SK-N-SH treated with all-trans-retinoic acid at 6 μM for 48 hours (cell line): ENCODE results near the gene PAX5.

Experiments used
- ATAC-seq: fragments of 200-7000 bp; cut with Tn5 transposase; 3 replicates; pipeline ENCODE4 v1.9.1; 2020; ENCODE audit warnings: mild to moderate bottlenecking, moderate library complexity
- ARNTL ChIP-seq: fragments of 450-650 bp; formaldehyde crosslinking; IDR thresholded peaks from 2 replicates; pipeline ENCODE4 v1.5.0; 2020; ENCODE audit warnings: low read depth, mild to moderate bottlenecking, moderate library complexity, borderline replicate concordance
- BACH2 ChIP-seq: fragments of 250-450 bp; sonication (Bioruptor Pico); IDR thresholded peaks from 2 replicates; pipeline ENCODE4 v1.9.0; 2021; ENCODE audit warnings: mild to moderate bottlenecking, borderline replicate concordance
- ESRRG ChIP-seq: fragments of 250-450 bp; sonication (Bioruptor Pico); IDR thresholded peaks from 2 replicates; pipeline ENCODE4 v1.6.1; 2021; ENCODE audit warnings: mild to moderate bottlenecking
- GLIS3 ChIP-seq: fragments of 250-450 bp; sonication (Bioruptor Pico); IDR thresholded peaks from 2 replicates; pipeline ENCODE4 v1.5.0; 2020; ENCODE audit warnings: mild to moderate bottlenecking, moderate library complexity
- ISL1 ChIP-seq: fragments of 250-450 bp; sonication (Bioruptor Pico); IDR thresholded peaks from 2 replicates; pipeline ENCODE4 v2.1.2; 2022; ENCODE audit warnings: mild to moderate bottlenecking, moderate library complexity
- OSR1 ChIP-seq: fragments of 250-450 bp; sonication (Bioruptor Pico); IDR thresholded peaks from 2 replicates; pipeline ENCODE4 v1.8.0; 2022; ENCODE audit warnings: moderate library complexity, mild to moderate bottlenecking, inconsistent platforms
- PPARA ChIP-seq: fragments of 250-450 bp; sonication (Bioruptor Pico); IDR thresholded peaks from 2 replicates; pipeline ENCODE4 v1.5.0; 2020; ENCODE audit warnings: mild to moderate bottlenecking, borderline replicate concordance
- RARB ChIP-seq: fragments of 250-450 bp; sonication (Bioruptor Pico); IDR thresholded peaks from 2 replicates; pipeline ENCODE4 v1.8.0; 2021; ENCODE audit warnings: mild to moderate bottlenecking, moderate library complexity
- TCF4 ChIP-seq: fragments of 250-450 bp; sonication (Bioruptor Pico); IDR thresholded peaks from 2 replicates; pipeline ENCODE4 v1.8.0; 2021; ENCODE audit warnings: mild to moderate bottlenecking, moderate library complexity, borderline replicate concordance
- TOX ChIP-seq: fragments of 250-450 bp; sonication (Bioruptor Pico); IDR thresholded peaks from 2 replicates; pipeline ENCODE4 v1.8.0; 2021; ENCODE audit warnings: mild to moderate bottlenecking, moderate library complexity, borderline replicate concordance
- ZC3H10 ChIP-seq: fragments of 250-450 bp; sonication (Bioruptor Pico); IDR thresholded peaks from 2 replicates; pipeline ENCODE4 v1.5.1; 2021; ENCODE audit warnings: mild to moderate bottlenecking, moderate library complexity
- ZFP3 ChIP-seq: fragments of 250-450 bp; sonication (Bioruptor Pico); IDR thresholded peaks from 2 replicates; pipeline ENCODE4 v1.5.0; 2020; ENCODE audit warnings: mild to moderate bottlenecking, moderate library complexity
- ZNF565 ChIP-seq: fragments of 450-650 bp; formaldehyde crosslinking; conservative IDR thresholded peaks from 2 replicates; pipeline ENCODE4 v1.5.0; 2020; ENCODE audit warnings: low read depth, mild to moderate bottlenecking, moderate library complexity
- ZNF70 ChIP-seq: fragments of 450-650 bp; formaldehyde crosslinking; IDR thresholded peaks from 2 replicates; pipeline ENCODE4 v1.5.0; 2020; ENCODE audit warnings: mild to moderate bottlenecking, moderate library complexity
- ZNF8 ChIP-seq: fragments of 450-650 bp; formaldehyde crosslinking; IDR thresholded peaks from 2 replicates; pipeline ENCODE4 v1.5.0; 2020; ENCODE audit warnings: mild to moderate bottlenecking, moderate library complexity
- TF ChIP-seq, protein P1 (sequence below): fragments of 250-450 bp; sonication (Bioruptor Pico); IDR thresholded peaks from 2 replicates; pipeline ENCODE4 v1.5.1; 2020; ENCODE audit warnings: low read depth, mild to moderate bottlenecking, moderate library complexity
- TF ChIP-seq, protein P2 (sequence below): fragments of 250-450 bp; sonication (Bioruptor Pico); IDR thresholded peaks from 2 replicates; pipeline ENCODE4 v1.5.0; 2020; ENCODE audit warnings: mild to moderate bottlenecking, moderate library complexity
- TF ChIP-seq, protein P3 (sequence below): fragments of 250-450 bp; sonication (Bioruptor Pico); IDR thresholded peaks from 2 replicates; pipeline ENCODE4 v1.5.1; 2021; ENCODE audit warnings: mild to moderate bottlenecking, moderate library complexity
- TF ChIP-seq, protein P4 (sequence below): fragments of 250-450 bp; sonication (Bioruptor Pico); IDR thresholded peaks from 2 replicates; pipeline ENCODE4 v1.8.0; 2021; ENCODE audit warnings: low read depth, mild to moderate bottlenecking, moderate library complexity, borderline replicate concordance

Gene PAX5

DNA sequence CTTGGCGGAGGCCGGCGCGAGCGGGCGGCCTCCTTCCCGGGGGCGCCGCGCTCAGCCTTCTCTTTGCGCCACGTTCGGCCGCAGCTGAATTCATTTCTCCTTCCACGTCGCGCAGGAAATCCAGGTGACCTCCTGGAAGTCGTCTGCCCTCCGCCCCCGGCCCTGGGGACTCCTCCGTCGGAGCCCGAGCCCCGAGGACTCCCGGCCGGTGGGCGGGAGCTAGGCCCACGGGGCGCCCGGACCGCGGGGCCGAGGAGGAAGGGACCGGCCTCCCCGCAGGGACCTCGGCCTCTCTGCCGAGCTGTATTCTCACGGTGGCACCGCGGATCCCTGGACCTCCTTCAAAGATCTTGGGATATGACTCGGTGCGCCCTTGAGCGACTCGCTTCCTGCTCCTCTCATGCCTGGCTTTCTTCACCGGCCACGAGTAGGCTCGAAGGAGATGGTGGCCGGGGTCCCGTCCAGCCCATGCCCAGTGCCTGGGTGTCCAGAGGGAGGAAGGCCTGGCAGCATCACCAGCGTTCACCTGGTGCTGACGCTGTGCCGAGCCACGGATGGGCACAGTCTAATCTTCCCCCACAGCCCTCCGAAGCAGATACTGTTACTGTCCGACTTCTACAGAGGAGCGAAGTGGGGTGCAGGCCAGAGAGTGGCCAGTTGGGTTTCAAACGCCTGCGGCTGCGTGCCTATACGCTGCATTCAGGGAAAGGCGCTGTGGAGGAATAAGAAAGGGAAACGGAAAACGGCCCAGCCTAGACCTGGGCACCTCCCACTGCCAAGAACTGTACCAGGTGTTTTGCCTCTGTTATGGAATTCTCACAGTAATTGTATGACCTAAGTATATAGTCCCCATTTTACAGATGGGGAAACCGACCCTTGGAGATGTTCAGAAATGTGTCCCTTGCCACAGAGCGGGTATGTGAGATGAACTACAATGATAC lies 47.3 kb downstream of the PAX5 start:
- TF ChIP-seq ZNF565 (CRISPR knock-in tag) = no peak
- TF ChIP-seq, protein P1, sequence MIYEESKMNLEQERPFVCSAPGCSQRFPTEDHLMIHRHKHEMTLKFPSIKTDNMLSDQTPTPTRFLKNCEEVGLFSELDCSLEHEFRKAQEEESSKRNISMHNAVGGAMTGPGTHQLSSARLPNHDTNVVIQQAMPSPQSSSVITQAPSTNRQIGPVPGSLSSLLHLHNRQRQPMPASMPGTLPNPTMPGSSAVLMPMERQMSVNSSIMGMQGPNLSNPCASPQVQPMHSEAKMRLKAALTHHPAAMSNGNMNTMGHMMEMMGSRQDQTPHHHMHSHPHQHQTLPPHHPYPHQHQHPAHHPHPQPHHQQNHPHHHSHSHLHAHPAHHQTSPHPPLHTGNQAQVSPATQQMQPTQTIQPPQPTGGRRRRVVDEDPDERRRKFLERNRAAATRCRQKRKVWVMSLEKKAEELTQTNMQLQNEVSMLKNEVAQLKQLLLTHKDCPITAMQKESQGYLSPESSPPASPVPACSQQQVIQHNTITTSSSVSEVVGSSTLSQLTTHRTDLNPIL (CRISPR knock-in tag) = no peak
- TF ChIP-seq, protein P2, sequence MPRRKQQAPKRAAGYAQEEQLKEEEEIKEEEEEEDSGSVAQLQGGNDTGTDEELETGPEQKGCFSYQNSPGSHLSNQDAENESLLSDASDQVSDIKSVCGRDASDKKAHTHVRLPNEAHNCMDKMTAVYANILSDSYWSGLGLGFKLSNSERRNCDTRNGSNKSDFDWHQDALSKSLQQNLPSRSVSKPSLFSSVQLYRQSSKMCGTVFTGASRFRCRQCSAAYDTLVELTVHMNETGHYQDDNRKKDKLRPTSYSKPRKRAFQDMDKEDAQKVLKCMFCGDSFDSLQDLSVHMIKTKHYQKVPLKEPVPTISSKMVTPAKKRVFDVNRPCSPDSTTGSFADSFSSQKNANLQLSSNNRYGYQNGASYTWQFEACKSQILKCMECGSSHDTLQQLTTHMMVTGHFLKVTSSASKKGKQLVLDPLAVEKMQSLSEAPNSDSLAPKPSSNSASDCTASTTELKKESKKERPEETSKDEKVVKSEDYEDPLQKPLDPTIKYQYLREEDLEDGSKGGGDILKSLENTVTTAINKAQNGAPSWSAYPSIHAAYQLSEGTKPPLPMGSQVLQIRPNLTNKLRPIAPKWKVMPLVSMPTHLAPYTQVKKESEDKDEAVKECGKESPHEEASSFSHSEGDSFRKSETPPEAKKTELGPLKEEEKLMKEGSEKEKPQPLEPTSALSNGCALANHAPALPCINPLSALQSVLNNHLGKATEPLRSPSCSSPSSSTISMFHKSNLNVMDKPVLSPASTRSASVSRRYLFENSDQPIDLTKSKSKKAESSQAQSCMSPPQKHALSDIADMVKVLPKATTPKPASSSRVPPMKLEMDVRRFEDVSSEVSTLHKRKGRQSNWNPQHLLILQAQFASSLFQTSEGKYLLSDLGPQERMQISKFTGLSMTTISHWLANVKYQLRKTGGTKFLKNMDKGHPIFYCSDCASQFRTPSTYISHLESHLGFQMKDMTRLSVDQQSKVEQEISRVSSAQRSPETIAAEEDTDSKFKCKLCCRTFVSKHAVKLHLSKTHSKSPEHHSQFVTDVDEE (CRISPR knock-in tag) = no peak
- no peak for ATAC-seq

DNA sequence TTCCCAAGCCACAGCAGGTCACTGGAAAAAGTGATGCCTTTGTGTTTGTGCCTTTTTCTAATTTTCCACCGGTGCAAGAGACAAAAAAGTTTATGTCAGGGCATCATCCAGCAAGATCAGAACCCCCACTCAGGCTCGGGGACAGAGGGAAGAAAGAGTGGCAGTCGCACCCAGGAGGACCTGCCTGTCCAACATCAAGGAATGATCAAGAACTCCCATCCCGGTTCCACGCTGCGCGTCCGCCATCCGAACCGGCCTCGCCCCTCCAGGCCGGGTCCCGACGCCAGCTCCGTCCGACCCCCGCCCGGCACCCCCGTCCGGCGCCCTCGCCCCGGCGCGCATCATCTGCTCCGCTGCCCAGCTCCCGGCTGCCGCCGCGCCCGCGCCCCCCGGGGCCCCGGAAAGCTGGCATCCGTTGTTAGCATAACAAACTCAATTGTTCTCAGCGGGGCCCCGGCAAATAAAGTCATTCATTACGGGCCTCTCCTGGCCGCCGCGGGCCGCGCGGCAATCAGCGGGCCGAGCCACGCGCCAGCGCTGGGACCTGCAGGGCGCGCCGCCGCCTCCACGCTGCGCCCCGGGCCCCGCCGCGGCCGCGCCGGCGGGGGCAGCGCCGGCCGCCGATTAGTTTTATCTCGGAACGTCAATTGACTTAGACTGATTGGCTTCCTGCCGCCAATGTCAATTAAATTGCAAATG lies 48.1 kb downstream of the PAX5 start:
- TF ChIP-seq, protein P3, sequence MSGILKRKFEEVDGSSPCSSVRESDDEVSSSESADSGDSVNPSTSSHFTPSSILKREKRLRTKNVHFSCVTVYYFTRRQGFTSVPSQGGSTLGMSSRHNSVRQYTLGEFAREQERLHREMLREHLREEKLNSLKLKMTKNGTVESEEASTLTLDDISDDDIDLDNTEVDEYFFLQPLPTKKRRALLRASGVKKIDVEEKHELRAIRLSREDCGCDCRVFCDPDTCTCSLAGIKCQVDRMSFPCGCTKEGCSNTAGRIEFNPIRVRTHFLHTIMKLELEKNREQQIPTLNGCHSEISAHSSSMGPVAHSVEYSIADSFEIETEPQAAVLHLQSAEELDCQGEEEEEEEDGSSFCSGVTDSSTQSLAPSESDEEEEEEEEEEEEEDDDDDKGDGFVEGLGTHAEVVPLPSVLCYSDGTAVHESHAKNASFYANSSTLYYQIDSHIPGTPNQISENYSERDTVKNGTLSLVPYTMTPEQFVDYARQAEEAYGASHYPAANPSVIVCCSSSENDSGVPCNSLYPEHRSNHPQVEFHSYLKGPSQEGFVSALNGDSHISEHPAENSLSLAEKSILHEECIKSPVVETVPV (CRISPR knock-in tag) = no peak
- no peak for TF ChIP-seq ZNF8 (CRISPR knock-in tag)
- TF ChIP-seq, protein P1 (CRISPR knock-in tag) = no peak
- no peak for TF ChIP-seq ARNTL (CRISPR knock-in tag)
- TF ChIP-seq OSR1 (CRISPR knock-in tag) = no peak
- TF ChIP-seq PPARA = no peak
- no peak for TF ChIP-seq ISL1 (CRISPR knock-in tag)
- TF ChIP-seq GLIS3 (CRISPR knock-in tag) = no peak
- TF ChIP-seq, protein P4, sequence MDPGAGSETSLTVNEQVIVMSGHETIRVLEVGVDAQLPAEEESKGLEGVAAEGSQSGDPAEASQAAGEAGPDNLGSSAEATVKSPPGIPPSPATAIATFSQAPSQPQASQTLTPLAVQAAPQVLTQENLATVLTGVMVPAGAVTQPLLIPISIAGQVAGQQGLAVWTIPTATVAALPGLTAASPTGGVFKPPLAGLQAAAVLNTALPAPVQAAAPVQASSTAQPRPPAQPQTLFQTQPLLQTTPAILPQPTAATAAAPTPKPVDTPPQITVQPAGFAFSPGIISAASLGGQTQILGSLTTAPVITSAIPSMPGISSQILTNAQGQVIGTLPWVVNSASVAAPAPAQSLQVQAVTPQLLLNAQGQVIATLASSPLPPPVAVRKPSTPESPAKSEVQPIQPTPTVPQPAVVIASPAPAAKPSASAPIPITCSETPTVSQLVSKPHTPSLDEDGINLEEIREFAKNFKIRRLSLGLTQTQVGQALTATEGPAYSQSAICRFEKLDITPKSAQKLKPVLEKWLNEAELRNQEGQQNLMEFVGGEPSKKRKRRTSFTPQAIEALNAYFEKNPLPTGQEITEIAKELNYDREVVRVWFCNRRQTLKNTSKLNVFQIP = no peak
- TF ChIP-seq, protein P2 (CRISPR knock-in tag) = no peak
- no peak for TF ChIP-seq ZFP3 (CRISPR knock-in tag)
- TF ChIP-seq RARB (CRISPR knock-in tag) = no peak
- TF ChIP-seq BACH2 = no peak
- no peak for TF ChIP-seq ZNF70 (CRISPR knock-in tag)
- no peak for TF ChIP-seq TOX (CRISPR knock-in tag)
- no peak for TF ChIP-seq ZC3H10 (CRISPR knock-in tag)
- no peak for TF ChIP-seq ESRRG (CRISPR knock-in tag)
- no peak for TF ChIP-seq ZNF565 (CRISPR knock-in tag)
- no peak for TF ChIP-seq TCF4 (CRISPR knock-in tag)
- no peak for ATAC-seq
